ENCODE results near the gene VMP1.

- no peak for TF ChIP-seq POLR2AphosphoS5 (IDR thresholded peaks at IDR 0.05; ENCODE audit: low read depth)
- no peak for TF ChIP-seq CTCF (IDR thresholded peaks at IDR 0.05; ENCODE audit: insufficient read depth, low read length)
- no peak for TF ChIP-seq REST (IDR thresholded peaks at IDR 0.05; ENCODE audit: insufficient replicate concordance, low read depth)
- no peak for TF ChIP-seq GABPA (IDR thresholded peaks at IDR 0.05; ENCODE audit: low read depth)
- no peak for TF ChIP-seq SPI1 (IDR thresholded peaks at IDR 0.05; ENCODE audit: borderline replicate concordance, low read depth)
These were observed 5.2 kb upstream of the VMP1 start for GRCh38 chr17:59702304-59702703.
